Hematopoietic multipotent progenitor cell (in vitro differentiated cells): ENCODE measurements around the gene SMOC2. TPM values are rescaled to one million over a fixed set of nuclear protein-coding genes. Genes with fewer than 3 reads are reported as not detected.
"Not testable (repeated sequence)": the region's sequence is repeated elsewhere in the genome, so short reads cannot be mapped to it uniquely, and the experiment has no call there.

ENCODE experiments used
- DNase-seq, 3 donors: peaks; one replicate each; pipeline ENCODE4 v3.0.0-alpha.2; 2011 to 2015; ENCODE audit warnings: low read depth in 2 of 3, low spot score in 2 of 3
- total RNA-seq: library from RNA; depleted of rRNA; stranded (reverse); fragments of >200 nt; gene quantifications from one replicate; pipeline ENCODE4 v1.2.3, GENCODE V29; 2012

Gene SMOC2
- total RNA-seq, 1 donor: under 0.01 TPM

DNA sequence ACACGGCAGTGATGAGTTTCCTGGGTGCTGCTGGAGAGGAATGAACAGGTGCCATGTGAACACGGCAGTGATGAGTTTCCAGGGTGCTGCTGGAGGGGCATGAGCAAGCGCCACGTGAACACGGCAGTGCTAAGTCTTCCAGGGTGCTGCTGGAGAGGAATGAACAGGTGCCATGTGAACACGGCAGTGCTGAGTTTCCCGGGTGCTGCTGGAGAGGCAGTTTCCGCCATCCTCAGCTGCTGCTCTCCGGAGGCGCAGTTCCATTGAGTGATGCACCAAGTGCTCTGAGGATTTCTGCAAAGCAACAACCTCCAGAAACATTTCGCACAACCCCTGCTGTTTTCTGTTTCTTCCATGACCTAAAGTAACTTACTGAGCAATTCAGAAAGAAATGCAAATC lies 155.4 kb downstream of the SMOC2 start:
- no peak for DNase-seq

DNA sequence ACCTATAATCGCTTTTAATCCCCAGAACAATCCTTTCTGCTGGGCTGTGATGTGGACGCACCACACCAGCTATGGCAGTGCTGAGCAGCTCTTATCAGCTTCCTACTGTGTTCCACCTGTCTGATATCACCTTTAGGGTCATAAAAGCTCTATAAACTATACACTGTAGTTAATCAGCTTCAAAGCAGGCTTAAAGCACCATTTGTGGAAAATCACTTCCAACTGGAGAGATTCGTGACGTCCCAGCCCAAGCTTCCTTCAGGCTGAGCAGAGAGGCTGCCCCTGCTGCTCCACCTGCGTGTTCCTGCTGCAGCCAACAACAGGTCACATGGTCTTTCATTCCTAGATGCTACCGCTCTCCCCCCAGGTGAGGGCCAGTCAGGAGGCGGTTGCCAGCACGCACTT lies 156.5 kb downstream of the SMOC2 start:
- DNase-seq: no peak

DNA sequence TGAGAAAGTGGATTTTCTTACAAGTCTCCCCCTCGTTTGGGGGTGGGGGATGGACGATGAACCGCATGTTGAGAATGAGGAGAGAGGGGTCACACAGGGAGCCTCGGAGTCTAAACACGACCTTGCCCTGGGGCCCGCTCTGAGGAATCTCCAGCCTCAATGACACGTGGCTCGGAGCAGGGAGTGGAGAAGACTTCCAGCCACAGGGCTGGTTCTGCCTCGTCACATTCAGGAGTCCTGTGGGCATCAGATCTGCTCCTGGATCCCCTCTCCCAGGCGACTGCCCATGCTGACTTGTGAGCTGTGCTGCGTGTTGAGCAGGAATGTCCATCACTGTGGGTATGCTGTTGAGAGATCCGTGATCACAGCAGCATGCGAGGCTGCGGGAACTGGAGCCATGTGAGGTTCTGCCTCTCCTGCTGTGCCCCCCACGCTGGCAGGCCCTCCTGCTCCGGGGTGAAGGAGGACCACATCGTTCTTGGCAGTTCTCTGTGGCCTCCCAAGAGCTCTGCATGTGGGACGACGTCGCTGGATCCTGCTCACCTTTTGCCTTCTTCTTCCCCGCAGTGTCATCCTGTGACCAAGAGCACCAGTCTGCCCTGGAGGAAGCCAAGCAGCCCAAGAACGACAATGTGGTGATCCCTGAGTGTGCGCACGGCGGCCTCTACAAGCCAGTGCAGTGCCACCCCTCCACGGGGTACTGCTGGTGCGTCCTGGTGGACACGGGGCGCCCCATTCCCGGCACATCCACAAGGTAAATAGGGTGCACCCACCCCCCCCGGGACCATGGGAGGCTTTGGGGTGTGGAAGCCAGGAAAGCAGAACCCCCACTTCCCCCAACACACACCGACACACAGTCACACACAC lies 157.5 kb downstream of the SMOC2 start:
- DNase-seq: no peak

DNA sequence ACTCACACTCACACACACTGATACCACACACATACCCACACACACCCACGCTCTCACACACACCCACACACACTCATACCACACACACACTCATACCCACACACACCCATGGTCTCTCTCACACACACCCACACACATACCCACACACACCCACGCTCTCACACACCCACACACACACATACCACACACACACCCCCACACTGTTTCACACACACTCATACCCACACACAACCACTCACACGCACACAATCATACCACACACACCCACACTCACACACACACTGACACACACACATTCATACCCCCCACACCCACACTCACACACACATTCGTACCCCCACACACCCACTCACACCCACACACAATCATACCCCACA lies 158.1 kb downstream of the SMOC2 start:
- DNase-seq: no peak

DNA sequence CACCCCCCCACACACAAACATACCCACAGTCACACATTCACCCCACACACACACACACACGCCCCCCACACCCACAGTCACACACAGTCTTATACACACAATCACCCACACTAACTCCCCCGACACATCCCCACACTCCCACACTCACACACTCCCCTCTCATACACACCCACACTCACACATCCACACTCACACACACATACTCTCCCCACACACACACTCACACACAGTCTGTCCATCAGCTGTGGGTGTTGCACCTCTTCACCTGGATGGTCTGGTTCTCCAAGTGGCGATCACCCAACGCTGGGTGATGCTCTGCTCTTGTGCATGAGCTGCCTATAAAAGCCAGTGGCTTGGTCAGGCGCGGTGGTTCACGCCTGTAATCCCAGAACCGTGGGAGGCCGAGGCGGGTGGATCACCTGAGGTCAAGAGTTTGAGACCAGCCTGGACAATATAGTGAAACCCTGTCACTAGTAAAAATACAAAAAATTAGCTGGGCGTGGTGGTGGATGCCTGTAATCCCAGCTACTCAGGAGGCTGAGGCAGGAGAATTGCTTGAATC lies 158.9 kb downstream of the SMOC2 start:
- no peak for DNase-seq

DNA sequence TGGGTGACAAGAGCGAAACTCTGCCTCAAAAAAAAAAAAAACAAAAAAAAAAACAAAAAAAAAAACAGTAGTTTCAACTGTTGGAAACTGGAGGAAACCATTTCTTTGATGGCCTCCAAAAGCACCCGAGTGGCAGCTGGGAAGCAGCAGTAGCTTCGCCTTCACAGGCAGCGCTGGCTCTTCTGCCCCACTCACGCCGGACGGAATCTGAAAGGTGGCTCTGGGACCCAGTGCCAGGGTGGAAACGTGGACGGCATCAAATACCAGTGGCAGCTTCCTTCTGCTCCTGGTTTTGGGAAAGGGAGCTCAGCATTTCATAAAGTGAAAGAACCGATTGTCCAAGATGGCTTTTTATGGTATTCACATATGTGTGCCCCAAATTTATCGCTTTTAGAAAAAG lies 159.4 kb downstream of the SMOC2 start:
- DNase-seq: no peak

DNA sequence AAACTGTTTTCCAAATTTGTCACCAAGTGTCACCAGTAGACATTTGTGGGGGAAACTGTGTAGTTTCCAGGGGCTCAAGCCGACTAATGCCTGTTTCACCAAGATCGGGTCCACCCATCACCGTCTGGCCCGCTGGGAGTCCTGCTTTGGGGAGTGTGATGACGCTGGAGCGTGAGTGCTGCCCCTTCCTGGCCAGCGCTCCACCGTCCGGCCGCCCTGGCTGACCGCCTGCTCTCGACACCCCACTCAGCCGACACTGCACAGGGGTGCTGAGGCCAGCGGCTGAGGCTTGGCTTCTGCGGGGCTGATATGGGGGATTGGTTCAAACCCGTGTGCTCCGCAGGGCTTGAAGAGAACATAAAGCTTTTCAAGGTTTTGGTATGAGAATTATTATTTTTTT lies 160.1 kb downstream of the SMOC2 start:
- no peak for DNase-seq

DNA sequence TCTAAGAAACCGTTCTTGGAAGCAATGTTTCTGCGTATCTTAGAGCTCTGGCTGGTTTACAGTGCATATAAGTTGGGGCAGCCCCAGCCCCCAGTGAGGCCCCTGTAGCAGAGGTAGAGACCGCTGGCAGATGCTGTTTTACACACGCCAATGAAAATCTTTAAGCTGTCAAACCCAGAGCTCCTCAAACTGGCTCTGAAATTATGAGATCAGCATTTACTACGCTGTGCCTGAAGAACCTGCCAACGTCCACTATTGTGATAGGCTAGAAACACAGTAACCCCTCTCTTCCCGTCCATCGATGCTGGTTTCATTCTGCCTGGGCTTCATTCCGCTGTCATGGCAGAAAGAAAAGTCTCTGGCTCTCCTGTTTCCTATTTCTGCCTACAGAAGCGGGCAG lies 160.6 kb downstream of the SMOC2 start:
- no peak for DNase-seq

DNA sequence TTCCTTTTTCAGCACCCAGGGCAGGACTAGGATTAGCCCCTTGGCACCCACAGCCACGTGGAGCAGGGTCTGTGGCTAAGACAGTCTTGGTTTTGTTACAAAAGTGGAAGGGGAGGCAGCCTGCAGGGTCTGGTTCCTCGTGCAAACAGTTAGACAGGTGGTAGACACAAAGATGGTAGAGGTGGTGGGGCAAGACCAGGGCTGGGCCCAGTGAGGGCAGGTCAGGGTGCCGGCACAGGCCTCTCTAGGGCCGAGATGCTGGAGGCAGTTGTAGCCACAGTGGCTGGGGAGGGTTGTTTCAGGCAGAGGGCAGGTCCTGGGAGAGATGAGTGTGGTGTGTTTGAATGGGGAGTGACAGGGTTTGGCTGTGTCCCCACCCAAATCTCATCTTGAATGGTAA lies 161.6 kb downstream of the SMOC2 start:
- DNase-seq: no peak

DNA sequence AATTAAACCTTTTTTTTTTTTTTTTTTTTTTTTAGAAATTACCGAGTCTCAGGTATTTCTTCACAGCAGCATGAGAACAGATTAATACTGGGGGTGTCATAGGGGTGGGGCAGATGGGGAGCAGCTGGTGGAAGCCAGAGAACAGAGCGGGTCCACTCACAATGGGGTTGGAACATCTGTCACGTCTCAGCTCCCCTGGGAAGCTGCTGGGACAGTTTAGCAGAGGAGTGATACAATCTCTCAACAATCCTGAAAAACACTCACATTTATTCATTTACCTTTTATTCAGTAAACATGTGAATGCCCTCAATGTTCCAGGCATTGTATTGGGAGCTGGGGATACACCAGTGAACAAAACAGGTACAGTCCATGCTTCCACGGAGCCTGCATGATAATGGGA lies 162.2 kb downstream of the SMOC2 start:
- DNase-seq: no peak

DNA sequence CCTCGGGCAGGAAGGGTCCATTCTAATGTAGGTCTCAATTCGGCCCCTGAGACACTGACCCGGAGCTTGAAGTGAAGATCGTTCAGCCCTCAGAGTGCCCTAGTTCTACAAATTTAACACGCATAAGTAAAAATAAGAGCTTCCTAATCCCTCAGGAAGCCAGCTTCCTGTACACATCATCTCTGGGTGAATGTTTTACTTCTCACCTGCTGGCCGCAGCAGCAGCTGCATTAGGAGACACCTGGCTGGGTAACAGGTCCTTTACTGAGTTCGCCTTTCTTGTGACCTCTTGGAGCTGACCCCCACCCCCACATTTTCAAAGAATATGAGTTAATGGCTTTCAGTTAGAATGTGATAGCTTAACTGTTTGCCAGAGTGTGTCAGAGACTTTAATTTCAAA lies 165.0 kb downstream of the SMOC2 start:
- DNase-seq: no peak

DNA sequence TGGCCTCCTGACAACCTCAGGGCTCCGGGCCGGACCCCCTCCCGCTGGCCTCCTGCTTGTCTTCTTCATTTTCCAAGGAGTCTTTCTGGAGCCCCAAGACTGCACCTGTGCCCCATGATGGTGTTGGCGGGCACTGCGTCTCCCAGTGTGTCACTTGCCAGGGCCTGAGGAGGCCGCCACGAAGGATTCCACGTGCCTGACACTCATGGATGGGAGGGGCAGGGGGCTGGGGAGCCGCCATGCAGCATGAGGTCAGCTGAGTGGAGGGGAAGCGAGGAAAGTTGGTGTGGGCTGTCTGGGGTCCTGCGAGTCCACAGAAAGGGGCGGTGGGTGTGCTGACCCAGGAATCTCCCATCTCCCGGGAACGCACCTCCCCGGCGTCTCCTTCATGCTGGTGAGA lies 165.7 kb downstream of the SMOC2 start:
- DNase-seq: no peak

DNA sequence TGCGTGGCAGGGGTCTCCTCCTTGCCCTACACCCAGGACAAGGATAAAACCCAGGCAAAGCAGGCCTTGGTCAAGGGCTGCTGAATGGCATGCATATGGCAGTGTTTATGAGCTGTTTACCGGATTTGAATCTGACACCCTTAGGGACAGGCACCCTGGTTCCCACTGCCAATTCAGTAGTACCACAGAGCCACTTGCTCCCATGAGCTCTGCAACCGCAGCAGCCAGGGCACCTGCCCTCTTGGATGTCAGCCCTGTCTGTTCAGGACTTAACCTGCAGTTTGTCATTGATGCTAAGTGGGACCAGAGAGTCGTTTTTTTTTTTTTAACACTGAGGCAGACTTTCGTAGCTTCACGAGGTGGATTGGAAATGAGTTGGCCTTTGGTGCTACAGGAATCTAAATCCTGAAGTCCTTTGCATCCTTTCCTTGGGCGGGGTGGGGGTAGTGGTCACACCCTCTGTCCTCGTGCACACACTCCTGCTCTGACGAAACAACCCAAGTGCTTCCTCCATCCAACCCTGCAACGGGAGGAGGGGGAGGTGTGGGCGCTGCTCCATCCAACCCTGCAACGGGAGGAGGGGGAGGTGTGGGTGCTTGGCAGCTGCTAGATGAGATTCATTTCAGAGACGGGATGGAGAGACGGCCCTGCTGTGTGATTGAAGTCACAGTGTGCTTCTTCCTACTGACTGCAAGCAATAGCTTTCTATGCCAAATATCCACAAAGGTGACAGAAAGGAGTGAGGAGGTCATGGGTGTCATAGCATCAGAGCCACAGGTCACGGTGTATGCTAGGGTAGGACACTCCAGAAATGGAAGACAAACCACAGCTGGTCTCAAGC lies 166.5 kb downstream of the SMOC2 start:
- no peak for DNase-seq

DNA sequence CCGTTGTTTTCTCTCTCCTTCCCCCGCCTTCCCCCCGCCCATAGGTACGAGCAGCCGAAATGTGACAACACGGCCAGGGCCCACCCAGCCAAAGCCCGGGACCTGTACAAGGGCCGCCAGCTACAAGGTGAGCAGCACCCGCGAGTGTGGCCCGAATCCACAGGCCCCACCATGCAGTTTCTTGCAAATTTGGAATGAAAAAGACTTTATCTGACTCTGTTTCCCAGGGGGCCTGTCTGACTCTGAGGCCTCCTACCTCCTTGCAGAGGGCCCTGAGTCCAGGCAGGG lies 167.1 kb downstream of the SMOC2 start:
- no peak for DNase-seq

DNA sequence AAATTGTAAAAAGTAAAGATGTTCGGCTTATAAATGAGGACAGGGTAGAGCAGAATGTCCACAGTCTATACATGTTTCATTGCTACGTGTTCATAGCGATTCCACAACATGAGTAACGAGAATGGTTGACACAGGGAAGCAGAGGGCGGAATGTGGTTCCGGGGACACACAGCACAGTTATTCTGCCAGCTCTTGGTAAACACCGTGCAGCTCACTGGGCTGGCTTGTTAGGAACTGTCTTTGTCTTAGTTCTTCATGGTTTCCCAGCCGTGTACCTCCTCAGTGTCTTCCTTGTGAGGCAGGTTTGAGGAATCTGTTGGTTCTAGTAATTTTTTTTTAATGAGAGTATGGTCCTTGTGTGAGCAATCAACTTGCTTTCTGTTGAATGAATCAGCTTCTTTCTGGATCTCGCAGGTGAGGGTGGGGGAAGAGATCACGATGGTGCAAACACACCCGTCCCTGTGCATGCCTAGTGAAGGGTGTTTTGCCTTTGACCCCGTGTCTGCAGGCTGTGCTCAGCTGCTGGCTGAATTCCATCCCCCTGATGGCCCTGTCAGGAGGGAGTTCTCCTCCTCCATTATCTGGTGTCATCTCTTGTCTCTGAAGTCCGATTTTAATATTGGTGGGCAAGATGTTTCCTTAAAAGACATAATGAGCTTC lies 168.2 kb downstream of the SMOC2 start:
- DNase-seq: no peak

DNA sequence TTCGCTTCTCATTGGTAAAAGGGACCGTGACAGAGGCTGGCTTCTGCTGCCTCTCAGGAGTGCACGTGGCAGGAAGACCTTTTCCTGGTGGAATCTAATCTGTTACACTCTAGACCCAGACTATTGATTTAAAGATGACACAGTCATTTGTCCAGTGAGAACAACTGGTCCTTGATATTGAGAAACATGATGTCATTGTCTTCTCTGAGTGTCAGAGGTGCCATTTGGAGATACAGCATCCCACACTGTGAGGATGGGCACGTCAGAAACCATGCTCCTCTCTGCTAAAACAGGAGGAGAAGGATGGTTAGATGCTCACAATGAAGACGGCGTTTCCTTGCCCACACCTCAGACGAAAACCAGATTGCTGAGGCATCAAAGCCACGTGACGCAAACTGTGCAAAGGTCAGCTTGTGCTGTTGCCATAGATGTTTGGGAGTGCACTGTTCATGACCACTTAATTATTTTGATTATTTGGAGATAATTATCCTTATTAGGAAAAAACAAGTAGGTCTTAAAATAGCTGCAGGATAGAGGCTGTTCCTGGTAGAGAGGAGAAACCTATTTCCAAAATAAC lies 169.0 kb downstream of the SMOC2 start:
- DNase-seq: no peak

DNA sequence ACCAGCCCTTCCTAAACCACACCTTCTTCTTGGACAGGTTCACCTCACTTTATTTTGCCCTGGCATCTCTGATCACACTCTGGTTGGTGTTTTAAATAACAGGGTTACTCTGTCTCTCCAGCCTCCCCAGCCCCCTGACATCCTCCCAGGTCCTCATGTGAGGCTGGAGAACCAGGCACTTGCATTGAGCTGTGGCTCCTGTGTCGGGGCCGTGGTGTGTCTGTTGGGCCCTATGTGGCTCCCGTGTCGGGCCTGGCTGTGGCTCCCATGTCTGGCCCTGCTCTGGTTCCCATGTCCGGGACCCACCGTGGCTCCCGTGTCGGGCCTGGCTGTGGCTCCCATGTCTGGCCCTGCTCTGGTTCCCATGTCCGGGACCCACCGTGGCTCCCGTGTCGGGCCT lies 170.0 kb downstream of the SMOC2 start:
- not testable (repeated sequence) for DNase-seq

DNA sequence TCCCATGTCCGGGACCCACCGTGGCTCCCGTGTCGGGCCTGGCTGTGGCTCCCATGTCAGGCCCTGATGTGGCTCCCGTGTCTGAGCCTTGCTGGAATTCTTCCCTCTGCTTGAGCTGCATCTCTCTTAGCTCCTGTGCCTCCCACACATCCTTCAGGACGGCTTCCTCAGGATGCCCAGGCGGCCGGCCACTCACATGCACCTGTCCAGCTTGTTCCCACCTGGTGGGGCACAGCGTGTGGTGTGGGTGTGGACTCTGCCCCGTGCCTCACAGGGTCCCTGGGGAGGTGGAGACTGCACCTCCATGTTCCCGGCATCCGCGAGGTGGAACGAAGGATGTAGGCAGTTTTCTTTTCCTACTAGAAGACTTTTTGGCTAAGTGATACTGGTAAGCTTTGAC lies 170.7 kb downstream of the SMOC2 start:
- DNase-seq: no peak

DNA sequence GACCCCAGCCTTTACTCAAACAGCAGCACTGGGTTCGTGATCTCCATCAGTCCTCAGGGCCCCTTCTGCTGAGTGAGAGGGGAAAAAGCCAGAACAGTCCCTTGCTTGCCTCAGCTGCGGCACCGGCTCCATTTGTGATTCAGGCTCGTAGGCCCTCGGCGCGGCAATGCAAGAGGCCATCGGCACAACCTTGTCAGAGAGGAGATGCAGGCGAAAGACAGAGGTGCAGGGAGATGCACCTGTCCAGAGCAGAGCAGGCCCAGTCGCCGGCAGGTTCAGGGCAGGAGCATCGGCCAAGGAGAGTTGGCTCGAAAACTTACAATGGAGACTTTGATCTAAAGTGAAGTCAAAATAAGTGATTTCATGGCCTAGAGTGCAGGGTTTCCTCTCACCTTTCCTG lies 171.6 kb downstream of the SMOC2 start:
- no peak for DNase-seq

DNA sequence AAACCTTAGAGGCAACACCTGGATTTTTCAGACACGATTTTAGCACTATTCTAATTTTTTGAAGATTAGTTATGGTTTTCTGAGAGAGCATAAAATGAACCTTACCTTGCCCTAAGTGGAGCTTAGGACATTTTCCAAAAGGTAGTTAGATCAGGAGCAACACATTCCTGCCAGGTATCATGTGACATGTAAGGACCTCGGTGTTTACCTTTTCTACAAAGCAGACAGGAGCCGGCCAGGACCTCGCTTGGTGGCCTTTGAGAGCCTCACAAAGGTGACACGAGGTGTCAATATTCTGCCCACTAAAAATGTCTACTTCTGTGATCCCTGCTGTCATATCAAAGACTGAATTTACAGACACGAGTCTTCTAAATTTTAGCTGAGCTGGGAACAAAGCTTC lies 174.9 kb downstream of the SMOC2 start:
- no peak for DNase-seq
